HG02759 (cell line): ENCODE data around the gene SMR3A.
A peak's percentile ranks its signal among the peaks of the same experiment; 100 is the strongest.

ENCODE experiments used
- ATAC-seq: cut with Tn5 transposase; IDR thresholded peaks from one replicate; pipeline ENCODE4 v1.9.1; 2021; ENCODE audit warnings: mild to moderate bottlenecking, moderate library complexity; ENCODE audit not compliant: unreplicated experiment

SMR3A gene

GRCh38 chr4:70360460-70360859 lies at the start of gene SMR3A:
TSS of gene SMR3A (plus strand) at chr4:70360760. CDS start at chr4:70362116, 1,356 bp downstream.
- ATAC-seq = no peak

- no peak for ATAC-seq
Measured at GRCh38 chr4:70313736-70314135, 46.8 kb upstream of the SMR3A start.

- ATAC-seq = peak; percentile 65
Measured at GRCh38 chr4:70315928-70316327, 44.6 kb upstream of the SMR3A start.

GRCh38 chr4:70326052-70326451 lies 34.5 kb upstream of the SMR3A start:
- no peak for ATAC-seq

- no peak for ATAC-seq
Measured at GRCh38 chr4:70334681-70335080, 25.9 kb upstream of the SMR3A start, which contains the start of gene CABS1. TSS of gene CABS1 (plus strand) at chr4:70334981. CDS start at chr4:70335040, 59 bp downstream.

- ATAC-seq = no peak
Measured at GRCh38 chr4:70336043-70336442, 24.5 kb upstream of the SMR3A start.

GRCh38 chr4:70337886-70338420 lies 22.6 kb upstream of the SMR3A start:
- no peak for ATAC-seq

GRCh38 chr4:70356185-70356584 lies 4.4 kb upstream of the SMR3A start:
- no peak for ATAC-seq

GRCh38 chr4:70359115-70359661 lies 1.4 kb upstream of the SMR3A start:
- ATAC-seq = no peak

- peak; percentile 61 for ATAC-seq
Measured at GRCh38 chr4:70364002-70364401, 3.4 kb downstream of the SMR3A start.

- no peak for ATAC-seq
Measured at GRCh38 chr4:70365479-70365878, 4.9 kb downstream of the SMR3A start.

GRCh38 chr4:70367813-70368212 lies 7.3 kb downstream of the SMR3A start:
- no peak for ATAC-seq

GRCh38 chr4:70371987-70372386 lies 11.4 kb downstream of the SMR3A start:
- ATAC-seq = no peak

- no peak for ATAC-seq
Measured at GRCh38 chr4:70372760-70373159, 12.2 kb downstream of the SMR3A start.

- ATAC-seq = no peak
Measured at GRCh38 chr4:70380578-70380977, 20.0 kb downstream of the SMR3A start.

GRCh38 chr4:70382691-70383181 lies 22.2 kb downstream of the SMR3A start, which contains the start of gene SMR3B:
TSS of gene SMR3B (plus strand) at chr4:70383131. CDS start at chr4:70384511, 1,380 bp downstream.
- ATAC-seq = no peak

- peak; percentile 70 for ATAC-seq
Measured at GRCh38 chr4:70392057-70392776, 31.7 kb downstream of the SMR3A start.

- ATAC-seq = no peak
Measured at GRCh38 chr4:70397580-70397979, 37.0 kb downstream of the SMR3A start, which contains the start of gene OPRPN. TSS of gene OPRPN (plus strand) at chr4:70397940. CDS start at chr4:70399286, 1,346 bp downstream.

GRCh38 chr4:70399319-70399718 lies 38.8 kb downstream of the SMR3A start:
- ATAC-seq = no peak

GRCh38 chr4:70402762-70403161 lies 42.2 kb downstream of the SMR3A start:
- ATAC-seq = peak; percentile 61

GRCh38 chr4:70405765-70406164 lies 45.2 kb downstream of the SMR3A start:
- peak; percentile 71 for ATAC-seq
